Nephron (organoid): ENCODE results near the gene KCNK10.

Source experiments
- H3K27ac Mint-ChIP-seq, 3 experiments: 2 replicates each; pipeline ENCODE4 v1.8.0; 2020; ENCODE audit warnings: mixed read lengths in 3 of 3, mild to moderate bottlenecking in 2 of 3, moderate library complexity in 1 of 3
- H3K27me3 Mint-ChIP-seq: 2 replicates; pipeline ENCODE4 v1.8.0; 2021; ENCODE audit warnings: low read depth, mild to moderate bottlenecking, moderate library complexity, mixed read lengths
- H3K36me3 Mint-ChIP-seq: 2 replicates; pipeline ENCODE4 v1.8.0; 2020; ENCODE audit warnings: low read depth, mixed read lengths
- H3K4me1 Mint-ChIP-seq: 2 replicates; pipeline ENCODE4 v1.8.0; 2020; ENCODE audit warnings: mixed read lengths
- H3K4me3 Mint-ChIP-seq, 3 experiments: 2 replicates each; pipeline ENCODE4 v1.8.0; 2020; ENCODE audit warnings: mild to moderate bottlenecking in 3 of 3, mixed read lengths in 3 of 3, moderate library complexity in 2 of 3
- H3K9me3 Mint-ChIP-seq: 2 replicates; pipeline ENCODE4 v1.8.0; 2020; ENCODE audit warnings: mixed read lengths
- TF ChIP-seq, protein P1 (sequence below), 3 experiments: fragments of 200-600 bp; sonication (generic); IDR thresholded peaks; one replicate each; pipeline ENCODE4 v1.5.0; 2021; ENCODE audit warnings: antibody characterized with exemption in 3 of 3; ENCODE audit not compliant: unreplicated experiment in 3 of 3

Gene KCNK10

GRCh38 chr14:88252498-88252897, 70.6 kb downstream of the KCNK10 start:
- no peaks in the 10 kb centered on the region for H3K36me3 Mint-ChIP-seq
- no peak overlapping the region for H3K4me3 Mint-ChIP-seq

GRCh38 chr14:88251650-88252049, 71.4 kb downstream of the KCNK10 start:
- H3K27ac Mint-ChIP-seq = no peak overlapping the region
- H3K9me3 Mint-ChIP-seq = no peaks in the 10 kb centered on the region
- no peaks in the 10 kb centered on the region for H3K4me1 Mint-ChIP-seq
- peaks cover 58% of the 10 kb centered on the region for H3K27me3 Mint-ChIP-seq
- no peaks in the 10 kb centered on the region for H3K36me3 Mint-ChIP-seq
- H3K4me3 Mint-ChIP-seq = no peak overlapping the region
- TF ChIP-seq, protein P1, sequence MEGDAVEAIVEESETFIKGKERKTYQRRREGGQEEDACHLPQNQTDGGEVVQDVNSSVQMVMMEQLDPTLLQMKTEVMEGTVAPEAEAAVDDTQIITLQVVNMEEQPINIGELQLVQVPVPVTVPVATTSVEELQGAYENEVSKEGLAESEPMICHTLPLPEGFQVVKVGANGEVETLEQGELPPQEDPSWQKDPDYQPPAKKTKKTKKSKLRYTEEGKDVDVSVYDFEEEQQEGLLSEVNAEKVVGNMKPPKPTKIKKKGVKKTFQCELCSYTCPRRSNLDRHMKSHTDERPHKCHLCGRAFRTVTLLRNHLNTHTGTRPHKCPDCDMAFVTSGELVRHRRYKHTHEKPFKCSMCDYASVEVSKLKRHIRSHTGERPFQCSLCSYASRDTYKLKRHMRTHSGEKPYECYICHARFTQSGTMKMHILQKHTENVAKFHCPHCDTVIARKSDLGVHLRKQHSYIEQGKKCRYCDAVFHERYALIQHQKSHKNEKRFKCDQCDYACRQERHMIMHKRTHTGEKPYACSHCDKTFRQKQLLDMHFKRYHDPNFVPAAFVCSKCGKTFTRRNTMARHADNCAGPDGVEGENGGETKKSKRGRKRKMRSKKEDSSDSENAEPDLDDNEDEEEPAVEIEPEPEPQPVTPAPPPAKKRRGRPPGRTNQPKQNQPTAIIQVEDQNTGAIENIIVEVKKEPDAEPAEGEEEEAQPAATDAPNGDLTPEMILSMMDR (IDR thresholded peaks at IDR 0.05; ENCODE audit: unreplicated experiment in 3 of 3) = no peak

More at GRCh38 chr14:88252498-88252897, 70.6 kb downstream of the KCNK10 start:
- H3K27ac Mint-ChIP-seq = no peak overlapping the region
- H3K4me1 Mint-ChIP-seq = no peaks in the 10 kb centered on the region
- H3K27me3 Mint-ChIP-seq = peaks cover 56% of the 10 kb centered on the region
- TF ChIP-seq, protein P1 (IDR thresholded peaks at IDR 0.05; ENCODE audit: unreplicated experiment in 3 of 3) = no peak
- no peaks in the 10 kb centered on the region for H3K9me3 Mint-ChIP-seq

GRCh38 chr14:88249266-88249665, 73.8 kb downstream of the KCNK10 start:
- Mint-ChIP-seq H3K4me1 (peaks cover 6% of the 10 kb centered on the region), H3K9me3 (peaks cover 3% of the 10 kb centered on the region), H3K27ac (no peak overlapping the region), H3K4me3 (no peak overlapping the region), H3K36me3 (no peaks in the 10 kb centered on the region), H3K27me3 (peaks cover 64% of the 10 kb centered on the region)
- TF ChIP-seq, protein P1 (IDR thresholded peaks at IDR 0.05; ENCODE audit: unreplicated experiment in 3 of 3) = no peak

DNA sequence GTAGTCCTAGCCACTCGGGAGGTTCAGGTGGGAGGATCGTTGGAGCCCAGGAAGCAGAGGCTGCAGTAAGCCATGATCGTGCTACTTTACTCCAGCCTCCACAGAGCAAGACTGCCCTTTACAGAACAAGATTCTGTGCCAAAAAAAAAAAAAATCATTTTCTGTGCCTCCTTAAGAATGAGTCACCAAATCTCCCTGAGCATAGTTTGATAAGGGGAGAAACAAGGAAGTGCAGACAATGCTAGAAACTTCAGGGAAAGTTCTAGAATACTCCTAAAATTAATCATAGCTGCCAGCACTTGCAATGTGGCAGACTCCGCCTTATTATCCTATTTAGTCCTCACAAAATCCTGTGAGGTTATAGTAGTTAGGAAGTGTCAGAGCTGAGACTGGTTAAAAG, 74.5 kb downstream of the KCNK10 start:
- Mint-ChIP-seq H3K27ac (no peak overlapping the region), H3K9me3 (peaks cover 3% of the 10 kb centered on the region), H3K4me1 (peaks cover 6% of the 10 kb centered on the region), H3K36me3 (no peaks in the 10 kb centered on the region), H3K27me3 (peaks cover 62% of the 10 kb centered on the region), H3K4me3 (no peak overlapping the region)
- TF ChIP-seq, protein P1 (IDR thresholded peaks at IDR 0.05; ENCODE audit: unreplicated experiment in 3 of 3) = no peak

DNA sequence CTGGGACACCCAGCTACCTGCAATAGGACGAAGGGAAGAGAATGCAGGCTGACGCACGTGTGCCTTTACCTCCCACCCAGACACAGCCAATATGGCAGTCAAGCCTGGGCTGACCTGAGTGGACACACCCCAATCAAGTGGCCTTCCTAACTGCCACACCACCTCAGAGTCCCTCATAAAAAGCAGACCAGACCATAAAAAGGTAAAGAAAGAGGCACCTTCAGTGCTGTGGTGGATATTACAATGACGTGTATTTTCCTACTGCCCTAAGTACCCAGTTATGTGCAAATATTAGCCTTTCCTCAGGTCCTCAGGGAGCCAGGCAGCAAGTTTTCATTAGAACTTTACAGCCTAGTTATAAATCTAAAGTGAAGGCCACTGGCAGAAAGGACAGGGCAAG, 75.8 kb downstream of the KCNK10 start:
- Mint-ChIP-seq H3K4me3 (no peak overlapping the region), H3K4me1 (peaks cover 6% of the 10 kb centered on the region), H3K9me3 (peaks cover 3% of the 10 kb centered on the region), H3K36me3 (no peaks in the 10 kb centered on the region), H3K27ac (no peak overlapping the region), H3K27me3 (peaks cover 72% of the 10 kb centered on the region)
- TF ChIP-seq, protein P1 (IDR thresholded peaks at IDR 0.05; ENCODE audit: unreplicated experiment in 3 of 3) = no peak

DNA sequence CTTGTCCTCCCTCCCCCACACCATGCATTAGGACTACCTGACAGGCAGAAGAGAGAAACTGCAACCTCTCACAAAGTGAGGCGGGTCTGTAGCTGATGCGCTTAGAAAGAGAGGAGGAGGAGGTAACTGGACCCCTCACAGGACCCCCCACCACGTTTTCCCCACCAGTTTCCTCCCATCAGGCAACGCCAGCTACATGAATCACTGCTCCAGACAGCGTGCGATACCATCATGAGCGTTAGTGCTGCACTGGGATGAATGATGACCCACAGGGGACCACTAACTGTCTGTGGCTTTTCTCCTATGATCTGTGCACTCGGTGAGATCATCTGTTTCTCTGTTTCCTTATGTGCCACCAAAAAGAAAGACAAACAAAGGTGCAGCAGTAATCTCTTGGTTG, 77.7 kb downstream of the KCNK10 start:
- H3K27me3 Mint-ChIP-seq = peaks cover 85% of the 10 kb centered on the region
- H3K36me3 Mint-ChIP-seq = no peaks in the 10 kb centered on the region
- TF ChIP-seq, protein P1 (IDR thresholded peaks at IDR 0.05; ENCODE audit: unreplicated experiment in 3 of 3) = no peak
- H3K9me3 Mint-ChIP-seq = peaks cover 3% of the 10 kb centered on the region
- no peak overlapping the region for H3K27ac Mint-ChIP-seq
- no peak overlapping the region for H3K4me3 Mint-ChIP-seq
- H3K4me1 Mint-ChIP-seq = peaks cover 6% of the 10 kb centered on the region
